Measurements from ENCODE around the gene IRAK1BP1.
"Not testable (repeated sequence)": the region's sequence is repeated elsewhere in the genome, so short reads cannot be mapped to it uniquely, and the experiment has no call there.

Gene IRAK1BP1

DNA sequence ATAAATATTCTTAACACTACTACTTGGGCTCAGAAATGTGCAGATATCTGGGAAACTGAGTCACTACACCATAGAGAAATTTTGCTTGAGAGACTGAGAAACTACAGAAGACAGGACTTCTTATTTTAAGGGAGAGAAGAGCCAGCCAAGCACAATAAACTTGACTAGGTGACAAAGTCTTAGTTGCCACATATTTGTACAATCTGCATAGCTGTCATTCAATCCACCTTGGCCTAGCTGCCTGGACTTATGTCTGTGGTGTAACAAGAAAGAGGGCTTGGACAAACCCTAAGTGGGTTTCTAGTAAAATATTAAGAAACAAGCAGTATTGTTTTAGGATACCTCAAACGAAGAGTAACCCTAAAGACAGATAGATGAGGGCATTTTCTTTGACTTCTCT is 21.8 kb upstream of the IRAK1BP1 start:
- Histone ChIP-seq H3K27me3 (ENCODE audit: insufficient read depth, low read depth, severe bottlenecking) (no peaks in the 10 kb centered on the region), H3K4me3 (ENCODE audit: low read depth, low read length) (no peak overlapping the region), H3K27ac (no peak overlapping the region), H3K36me3 (no peaks in the 10 kb centered on the region), H3K9me3 (ENCODE audit: severe bottlenecking) (no peaks in the 10 kb centered on the region)
- no peak for DNase-seq
- TF ChIP-seq CTCF (IDR thresholded peaks at IDR 0.05; ENCODE audit: low read depth, low read length) = no peak

- Histone ChIP-seq H3K9me3 (ENCODE audit: severe bottlenecking) (no peaks in the 10 kb centered on the region), H3K27me3 (ENCODE audit: insufficient read depth, low read depth, severe bottlenecking) (no peaks in the 10 kb centered on the region), H3K4me3 (ENCODE audit: low read depth, low read length) (no peak overlapping the region), H3K36me3 (no peaks in the 10 kb centered on the region), H3K27ac (no peak overlapping the region)
- no peak for TF ChIP-seq CTCF (IDR thresholded peaks at IDR 0.05; ENCODE audit: low read depth, low read length)
- DNase-seq = no peak
These were observed 16.7 kb upstream of the IRAK1BP1 start for GRCh38 chr6:78850621-78851020.

DNA sequence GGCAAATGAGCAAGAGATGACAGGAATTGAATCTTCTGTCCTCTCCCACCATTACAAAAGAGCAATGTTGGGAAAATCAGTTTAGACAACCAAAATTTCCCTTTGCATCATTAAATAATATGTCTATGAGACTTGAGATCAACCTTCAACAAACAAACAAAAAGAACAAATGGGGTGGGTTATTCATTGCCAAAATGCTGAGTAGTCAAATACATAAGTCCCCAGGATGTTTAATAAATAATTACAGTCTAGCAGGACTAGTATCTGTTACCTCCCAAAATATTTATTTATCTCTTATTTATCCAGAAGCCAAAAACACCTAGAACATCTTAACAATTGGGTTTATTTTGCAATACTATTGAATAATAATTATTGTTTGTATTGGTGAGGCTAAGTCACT is 16.2 kb upstream of the IRAK1BP1 start:
- H3K9me3 ChIP-seq (ENCODE audit: severe bottlenecking) = no peaks in the 10 kb centered on the region
- no peak overlapping the region for H3K27ac ChIP-seq
- TF ChIP-seq CTCF (IDR thresholded peaks at IDR 0.05; ENCODE audit: low read depth, low read length) = no peak
- no peaks in the 10 kb centered on the region for H3K36me3 ChIP-seq
- H3K4me3 ChIP-seq (ENCODE audit: low read depth, low read length) = no peak overlapping the region
- DNase-seq = no peak
- no peaks in the 10 kb centered on the region for H3K27me3 ChIP-seq (ENCODE audit: insufficient read depth, low read depth, severe bottlenecking)

GRCh38 chr6:78854546-78854945 is 12.8 kb upstream of the IRAK1BP1 start:
- no peak overlapping the region for H3K27ac ChIP-seq
- H3K27me3 ChIP-seq (ENCODE audit: insufficient read depth, low read depth, severe bottlenecking) = no peaks in the 10 kb centered on the region
- H3K4me3 ChIP-seq (ENCODE audit: low read depth, low read length) = no peak overlapping the region
- no peaks in the 10 kb centered on the region for H3K9me3 ChIP-seq (ENCODE audit: severe bottlenecking)
- no peaks in the 10 kb centered on the region for H3K36me3 ChIP-seq
- DNase-seq = no peak
- no peak for TF ChIP-seq CTCF (IDR thresholded peaks at IDR 0.05; ENCODE audit: low read depth, low read length)

GRCh38 chr6:78858339-78858938 is 8.9 kb upstream of the IRAK1BP1 start:
- DNase-seq = not testable (repeated sequence)

DNA sequence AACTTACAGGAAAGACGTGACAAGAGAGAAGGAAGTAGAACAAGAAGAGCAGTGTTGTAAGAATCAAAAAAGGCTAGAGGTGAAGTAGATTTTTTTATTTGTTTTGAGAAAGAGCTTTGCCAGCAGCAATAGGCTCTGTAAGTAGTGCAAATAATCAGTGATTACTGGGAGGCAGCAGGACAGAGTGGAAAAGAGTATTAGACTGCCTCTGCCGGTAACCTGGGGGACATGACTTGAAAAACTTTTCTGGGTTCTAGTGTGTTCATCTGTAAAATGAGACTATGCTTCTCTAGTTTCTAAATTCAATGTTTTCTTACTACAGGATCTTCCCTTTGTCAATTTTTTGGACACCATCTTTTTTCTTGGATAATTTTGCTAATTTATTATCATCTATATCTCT is 5.8 kb upstream of the IRAK1BP1 start:
- H3K4me3 ChIP-seq (ENCODE audit: low read depth, low read length) = no peak overlapping the region
- H3K36me3 ChIP-seq = no peaks in the 10 kb centered on the region
- H3K27me3 ChIP-seq (ENCODE audit: insufficient read depth, low read depth, severe bottlenecking) = no peaks in the 10 kb centered on the region
- no peak overlapping the region for H3K27ac ChIP-seq
- peak; percentile 15; the same call in 1 of the 2 replicates for TF ChIP-seq CTCF (IDR thresholded peaks at IDR 0.05; ENCODE audit: low read depth, low read length)
- DNase-seq = no peak
- no peaks in the 10 kb centered on the region for H3K9me3 ChIP-seq (ENCODE audit: severe bottlenecking)

More at GRCh38 chr6:78858339-78858938, 8.9 kb upstream of the IRAK1BP1 start:
- not testable (repeated sequence) for H3K36me3 ChIP-seq; H3K27me3 ChIP-seq (ENCODE audit: insufficient read depth, low read depth, severe bottlenecking); H3K27ac ChIP-seq; H3K4me3 ChIP-seq (ENCODE audit: low read depth, low read length); H3K9me3 ChIP-seq (ENCODE audit: severe bottlenecking)
